ENCODE results near the gene DHX35. TPM values are rescaled to one million over a fixed set of nuclear protein-coding genes. Genes with fewer than 3 reads are reported as not detected.

The DHX35 gene
- total and polyA plus RNA-seq, 2 of the 13 experiments (the other 11 are each of a cell fraction or from before 2014, with no cell fraction given), result 25.8 to 28.7 TPM

DNA sequence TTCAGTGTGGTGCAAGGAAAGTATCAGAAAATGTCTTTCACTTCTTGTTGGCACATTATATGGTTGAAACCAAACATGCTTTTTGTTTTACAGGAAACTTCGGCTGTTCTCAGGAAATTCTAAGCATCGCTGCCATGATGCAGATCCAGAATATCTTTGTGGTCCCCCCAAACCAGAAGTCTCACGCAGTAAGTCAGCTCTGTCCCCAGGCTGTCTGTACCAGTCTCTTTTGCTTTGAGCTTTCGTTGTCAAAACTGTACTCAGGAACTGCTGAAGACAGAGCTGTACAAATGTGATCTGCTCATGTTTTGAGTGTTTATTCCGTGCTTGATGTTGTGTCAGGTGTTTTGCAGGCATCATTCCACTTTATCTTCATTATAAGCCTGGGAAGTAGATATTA, 59.6 kb downstream of the DHX35 start:
- no TSS peak for BruUV-seq (replicated peaks)
- Histone ChIP-seq H2AFZ (ENCODE audit: low read length) (no peak overlapping the region), H3K4me3 (replicated peaks in 1 of 3; ENCODE audit: insufficient read depth in 1 of 3, low read depth in 2 of 3, low read length in 3 of 3) (no peak overlapping the region), H3K9me3 (ENCODE audit: low read length) (no peaks in the 10 kb centered on the region), H3K27me3 (ENCODE audit: control insufficient read depth in 1 of 2, insufficient read depth in 2 of 2, low read length in 2 of 2) (no peaks in the 10 kb centered on the region), H4K20me1 (ENCODE audit: insufficient read depth, low read length) (no peaks in the 10 kb centered on the region), H3K9ac (ENCODE audit: insufficient read depth, low read depth, low read length) (no peak overlapping the region), H3K4me1 (ENCODE audit: insufficient read depth, low read length) (peaks cover 17% of the 10 kb centered on the region), H3K79me2 (ENCODE audit: insufficient read depth, low read length) (no peaks in the 10 kb centered on the region), H3K36me3 (replicated peaks in 1 of 2; ENCODE audit: control insufficient read depth in 1 of 2, insufficient read depth in 2 of 2, low read length in 2 of 2) (peaks cover 51 to 83% of the 10 kb centered on the region in 2 experiments), H3K4me2 (ENCODE audit: low read depth, low read length) (no peak overlapping the region), H3K27ac (ENCODE audit: extremely low read length, insufficient read depth, low read length) (no peak overlapping the region)
- ChIA-PET POLR2A (no interaction called here), CTCF (ENCODE audit: low intra/inter-chr PET ratio, low total read pairs) (no interaction called here)
- no peak for TF ChIP-seq RBM22 (optimal IDR thresholded peaks at IDR 0.05; ENCODE audit: low read length)
- TF ChIP-seq DMTF1 (CRISPR knock-in tag; IDR thresholded peaks at IDR 0.05), result no peak
- TF ChIP-seq, protein P1, sequence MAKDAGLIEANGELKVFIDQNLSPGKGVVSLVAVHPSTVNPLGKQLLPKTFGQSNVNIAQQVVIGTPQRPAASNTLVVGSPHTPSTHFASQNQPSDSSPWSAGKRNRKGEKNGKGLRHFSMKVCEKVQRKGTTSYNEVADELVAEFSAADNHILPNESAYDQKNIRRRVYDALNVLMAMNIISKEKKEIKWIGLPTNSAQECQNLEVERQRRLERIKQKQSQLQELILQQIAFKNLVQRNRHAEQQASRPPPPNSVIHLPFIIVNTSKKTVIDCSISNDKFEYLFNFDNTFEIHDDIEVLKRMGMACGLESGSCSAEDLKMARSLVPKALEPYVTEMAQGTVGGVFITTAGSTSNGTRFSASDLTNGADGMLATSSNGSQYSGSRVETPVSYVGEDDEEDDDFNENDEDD (CRISPR knock-in tag; IDR thresholded peaks at IDR 0.05; ENCODE audit: borderline replicate concordance), result no peak
- no peak for DNase-seq (ENCODE audit: low spot score)
- no peak for ATAC-seq
- no peak for FAIRE-seq
- in situ Hi-C loops (cut with HindIII; ENCODE audit: extremely low pct_ligation_motif_present, low pct_unique_long_range_greater_than_20kb), result no loop called here
- WGBS (ENCODE audit: low lambda C conversion rate), result 98% methylated on average over 5 of the region's 5 CpGs
- intact Hi-C loops (cut with micrococcal nuclease; ENCODE audit: unreplicated experiment), result no loop called here

GRCh38 chr20:39025883-39026282, 63.7 kb downstream of the DHX35 start:
- CTCF ChIA-PET (ENCODE audit: low intra/inter-chr PET ratio, low total read pairs), result no interaction called here
- H3K36me3 ChIP-seq (replicated peaks in 1 of 2; ENCODE audit: control insufficient read depth in 1 of 2, insufficient read depth in 2 of 2, low read length in 2 of 2), result peaks cover 40 to 72% of the 10 kb centered on the region in 2 experiments
- H3K4me2 ChIP-seq (ENCODE audit: low read depth, low read length), result no peak overlapping the region
- H3K4me1 ChIP-seq (ENCODE audit: insufficient read depth, low read length), result peaks cover 7% of the 10 kb centered on the region
- ATAC-seq (no peak), DNase-seq (ENCODE audit: low spot score) (no peak), FAIRE-seq (no peak)
- H3K9me3 ChIP-seq (ENCODE audit: low read length), result no peaks in the 10 kb centered on the region
- 97% methylated on average over 9 of the region's 9 CpGs for WGBS (ENCODE audit: low lambda C conversion rate)
- TF ChIP-seq FOXP1 (IDR thresholded peaks at IDR 0.05) (no peak), FOXP1 (CRISPR knock-in tag; IDR thresholded peaks at IDR 0.05) (no peak)
- TF ChIP-seq, protein P2, sequence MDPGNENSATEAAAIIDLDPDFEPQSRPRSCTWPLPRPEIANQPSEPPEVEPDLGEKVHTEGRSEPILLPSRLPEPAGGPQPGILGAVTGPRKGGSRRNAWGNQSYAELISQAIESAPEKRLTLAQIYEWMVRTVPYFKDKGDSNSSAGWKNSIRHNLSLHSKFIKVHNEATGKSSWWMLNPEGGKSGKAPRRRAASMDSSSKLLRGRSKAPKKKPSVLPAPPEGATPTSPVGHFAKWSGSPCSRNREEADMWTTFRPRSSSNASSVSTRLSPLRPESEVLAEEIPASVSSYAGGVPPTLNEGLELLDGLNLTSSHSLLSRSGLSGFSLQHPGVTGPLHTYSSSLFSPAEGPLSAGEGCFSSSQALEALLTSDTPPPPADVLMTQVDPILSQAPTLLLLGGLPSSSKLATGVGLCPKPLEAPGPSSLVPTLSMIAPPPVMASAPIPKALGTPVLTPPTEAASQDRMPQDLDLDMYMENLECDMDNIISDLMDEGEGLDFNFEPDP (CRISPR knock-in tag; conservative IDR thresholded peaks at IDR 0.05), result no peak
- H3K4me3 ChIP-seq (replicated peaks in 1 of 3; ENCODE audit: insufficient read depth in 1 of 3, low read depth in 2 of 3, low read length in 3 of 3), result no peak overlapping the region
- H3K9ac ChIP-seq (ENCODE audit: insufficient read depth, low read depth, low read length), result no peak overlapping the region
- POLR2A ChIA-PET, result no interaction called here
- no peaks in the 10 kb centered on the region for H3K27me3 ChIP-seq (ENCODE audit: control insufficient read depth in 1 of 2, insufficient read depth in 2 of 2, low read length in 2 of 2)
- no peaks in the 10 kb centered on the region for H3K79me2 ChIP-seq (ENCODE audit: insufficient read depth, low read length)
- BruUV-seq (replicated peaks), result no TSS peak
- no peak overlapping the region for H2AFZ ChIP-seq (ENCODE audit: low read length)
- H3K27ac ChIP-seq (ENCODE audit: extremely low read length, insufficient read depth, low read length), result no peak overlapping the region
- no peaks in the 10 kb centered on the region for H4K20me1 ChIP-seq (ENCODE audit: insufficient read depth, low read length)
- in situ Hi-C loops (cut with HindIII; ENCODE audit: extremely low pct_ligation_motif_present, low pct_unique_long_range_greater_than_20kb), result loop anchor here (25.0 kb wide), 1 partner anchor 389 kb away; no protein-coding TSS in a partner anchor
- intact Hi-C loops (cut with micrococcal nuclease; ENCODE audit: unreplicated experiment), result no loop called here

All from HepG2 (cell line).